ENCODE measurements around the gene TPGS2. TPM values are rescaled to one million over a fixed set of nuclear protein-coding genes. Genes with fewer than 3 reads are reported as not detected.

The TPGS2 gene
- total RNA-seq, 1 experiment from 2014 or later, result 40.9 TPM

- Mint-ChIP-seq H3K4me1 (ENCODE audit: insufficient read depth, unreplicated experiment) (peaks cover 7% of the 10 kb centered on the region), H3K27me3 (ENCODE audit: insufficient read depth, unreplicated experiment) (no peaks in the 10 kb centered on the region), H3K27ac (ENCODE audit: low read depth, unreplicated experiment) (no peak overlapping the region), H3K9me3 (ENCODE audit: unreplicated experiment) (peaks cover 6% of the 10 kb centered on the region), H3K36me3 (ENCODE audit: insufficient read depth, unreplicated experiment) (peaks cover 7% of the 10 kb centered on the region), H3K4me3 (ENCODE audit: unreplicated experiment) (no peak overlapping the region)
- ChIA-PET CTCF (interaction anchor here (0.6 to 0.7 kb wide), 2 partner anchors 22 to 92 kb away, joined by 3 read pairs; partner anchors contain the start of genes KIAA1328 and TPGS2), POLR2A (interaction anchor here (1.1 kb wide), 1 partner anchor 22 kb away, joined by 4 read pairs; the partner anchor contains the start of genes KIAA1328 and TPGS2)
- TF ChIP-seq CTCF (IDR thresholded peaks at IDR 0.05; ENCODE audit: unreplicated experiment), result no peak
- BruUV-seq (replicated peaks), result no TSS peak
- intact Hi-C loops (cut with micrococcal nuclease), result no loop called here
- DNase-seq (ENCODE audit: unreplicated experiment), result peak; percentile 73
These were observed 21.9 kb upstream of the TPGS2 start for GRCh38 chr18:36850527-36851201.

- Mint-ChIP-seq H3K4me1 (ENCODE audit: insufficient read depth, unreplicated experiment) (peaks cover 7% of the 10 kb centered on the region), H3K27ac (ENCODE audit: low read depth, unreplicated experiment) (no peak overlapping the region), H3K4me3 (ENCODE audit: unreplicated experiment) (no peak overlapping the region), H3K36me3 (ENCODE audit: insufficient read depth, unreplicated experiment) (peaks cover 7% of the 10 kb centered on the region), H3K27me3 (ENCODE audit: insufficient read depth, unreplicated experiment) (no peaks in the 10 kb centered on the region), H3K9me3 (ENCODE audit: unreplicated experiment) (peaks cover 6% of the 10 kb centered on the region)
- POLR2A ChIA-PET, result no interaction called here
- TF ChIP-seq CTCF (IDR thresholded peaks at IDR 0.05; ENCODE audit: unreplicated experiment), result no peak
- no peak for DNase-seq (ENCODE audit: unreplicated experiment)
- CTCF ChIA-PET, result no interaction called here
- intact Hi-C loops (cut with micrococcal nuclease), result no loop called here
- BruUV-seq (replicated peaks), result no TSS peak
These were observed 20.6 kb upstream of the TPGS2 start for GRCh38 chr18:36849288-36850006.

GRCh38 chr18:36848609-36849008 is 19.8 kb upstream of the TPGS2 start:
- no peaks in the 10 kb centered on the region for H3K27me3 Mint-ChIP-seq (ENCODE audit: insufficient read depth, unreplicated experiment)
- CTCF ChIA-PET, result no interaction called here
- intact Hi-C loops (cut with micrococcal nuclease), result no loop called here
- POLR2A ChIA-PET, result no interaction called here
- peaks cover 7% of the 10 kb centered on the region for H3K36me3 Mint-ChIP-seq (ENCODE audit: insufficient read depth, unreplicated experiment)
- DNase-seq (ENCODE audit: unreplicated experiment), result no peak
- no peak overlapping the region for H3K27ac Mint-ChIP-seq (ENCODE audit: low read depth, unreplicated experiment)
- H3K4me3 Mint-ChIP-seq (ENCODE audit: unreplicated experiment), result no peak overlapping the region
- BruUV-seq (replicated peaks), result no TSS peak
- H3K9me3 Mint-ChIP-seq (ENCODE audit: unreplicated experiment), result peaks cover 6% of the 10 kb centered on the region
- TF ChIP-seq CTCF (IDR thresholded peaks at IDR 0.05; ENCODE audit: unreplicated experiment), result no peak
- H3K4me1 Mint-ChIP-seq (ENCODE audit: insufficient read depth, unreplicated experiment), result peaks cover 7% of the 10 kb centered on the region

GRCh38 chr18:36843784-36844183 is 15.0 kb upstream of the TPGS2 start:
- no peak for DNase-seq (ENCODE audit: unreplicated experiment)
- ChIA-PET POLR2A (no interaction called here), CTCF (no interaction called here)
- Mint-ChIP-seq H3K27ac (ENCODE audit: low read depth, unreplicated experiment) (no peak overlapping the region), H3K36me3 (ENCODE audit: insufficient read depth, unreplicated experiment) (no peaks in the 10 kb centered on the region), H3K4me1 (ENCODE audit: insufficient read depth, unreplicated experiment) (no peaks in the 10 kb centered on the region), H3K9me3 (ENCODE audit: unreplicated experiment) (no peaks in the 10 kb centered on the region), H3K4me3 (ENCODE audit: unreplicated experiment) (no peak overlapping the region), H3K27me3 (ENCODE audit: insufficient read depth, unreplicated experiment) (no peaks in the 10 kb centered on the region)
- TF ChIP-seq CTCF (IDR thresholded peaks at IDR 0.05; ENCODE audit: unreplicated experiment), result no peak
- intact Hi-C loops (cut with micrococcal nuclease), result no loop called here
- BruUV-seq (replicated peaks), result no TSS peak

Measured in MCF 10A (cell line).